KBM-7 (cell line): ENCODE measurements around the gene MRPS22.

ENCODE experiments used
- DNase-seq: peaks from one replicate; pipeline ENCODE4 v3.0.0-alpha.2; 2015
- in situ Hi-C: fragments of 300-500 bp; cut with MboI; formaldehyde crosslinking; loops from 2 replicates; pipeline ENCODE4 v1.14.3; 2020; ENCODE audit warnings: low sequenced_read_pairs, low pct_unique_long_range_greater_than_20kb, mixed read lengths

MRPS22 gene

DNA sequence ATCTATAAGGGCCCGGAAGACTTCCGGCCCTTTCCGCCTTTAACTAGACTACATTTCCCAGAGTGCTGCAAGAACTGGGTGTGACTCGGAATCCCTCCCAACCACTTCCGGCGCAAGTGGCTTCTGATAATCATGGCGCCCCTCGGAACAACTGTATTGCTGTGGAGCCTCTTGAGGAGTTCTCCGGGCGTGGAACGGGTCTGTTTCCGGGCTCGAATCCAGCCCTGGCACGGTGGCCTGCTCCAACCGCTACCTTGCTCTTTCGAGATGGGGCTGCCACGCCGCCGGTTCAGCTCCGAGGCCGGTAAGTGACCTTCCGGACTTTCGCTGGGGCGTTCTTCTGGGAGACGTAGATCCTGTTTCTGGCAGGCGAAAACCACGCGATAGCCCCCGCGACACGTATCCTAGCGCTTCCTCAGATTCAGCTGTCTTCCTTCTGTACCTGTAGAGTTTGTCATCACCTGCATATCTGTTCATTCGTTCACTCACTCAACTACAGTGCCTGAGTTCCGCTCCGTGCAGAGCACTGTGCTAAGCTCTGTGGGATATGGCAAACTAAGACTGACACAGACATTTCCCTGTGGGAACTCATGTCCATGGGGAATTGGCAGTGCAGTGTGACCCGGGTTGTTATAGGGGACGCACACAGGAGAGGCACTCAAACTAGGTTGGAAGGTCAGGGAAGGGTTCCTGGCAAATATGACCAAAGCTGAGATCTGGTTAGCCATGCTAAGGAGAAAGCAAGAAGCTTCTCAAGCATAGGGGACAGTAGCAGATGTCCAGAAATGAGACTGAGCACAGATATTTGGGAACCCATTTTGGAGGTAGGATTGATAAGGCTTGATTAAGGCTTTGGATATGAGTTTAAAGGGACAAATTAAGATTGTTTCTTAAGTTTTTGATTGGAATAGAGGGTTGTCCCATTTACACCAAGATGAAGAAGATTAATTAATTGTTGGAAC is at the start of gene MRPS22:
Gene MRPS22, plus strand, starts transcription at position 126 of the 962 bp plus-strand sequence. Its CDS starts 7 bp downstream, at position 133.
- in situ Hi-C loops, result no loop called here
- DNase-seq, result peak; percentile 90

DNA sequence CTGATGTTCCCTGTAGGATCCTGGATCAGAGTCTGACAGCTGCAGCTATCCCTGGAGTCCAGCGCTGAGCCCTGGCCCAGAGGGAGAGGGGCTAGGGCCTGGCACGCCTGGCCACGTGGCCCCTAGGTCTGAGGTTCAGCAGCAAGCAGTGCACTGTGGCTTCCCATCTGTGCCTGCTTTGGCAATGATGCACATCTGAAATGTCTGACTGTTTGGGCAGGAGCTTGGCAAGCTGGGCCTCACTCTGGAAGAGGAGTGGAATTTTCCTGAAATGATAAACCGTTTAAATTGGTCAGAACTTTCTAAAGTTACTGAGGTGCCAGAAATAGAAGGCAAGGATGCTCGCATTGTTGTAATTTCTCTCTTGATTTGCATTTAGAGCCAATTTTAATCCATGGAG is 48.8 kb upstream of the MRPS22 start:
- in situ Hi-C loops, result no loop called here

DNA sequence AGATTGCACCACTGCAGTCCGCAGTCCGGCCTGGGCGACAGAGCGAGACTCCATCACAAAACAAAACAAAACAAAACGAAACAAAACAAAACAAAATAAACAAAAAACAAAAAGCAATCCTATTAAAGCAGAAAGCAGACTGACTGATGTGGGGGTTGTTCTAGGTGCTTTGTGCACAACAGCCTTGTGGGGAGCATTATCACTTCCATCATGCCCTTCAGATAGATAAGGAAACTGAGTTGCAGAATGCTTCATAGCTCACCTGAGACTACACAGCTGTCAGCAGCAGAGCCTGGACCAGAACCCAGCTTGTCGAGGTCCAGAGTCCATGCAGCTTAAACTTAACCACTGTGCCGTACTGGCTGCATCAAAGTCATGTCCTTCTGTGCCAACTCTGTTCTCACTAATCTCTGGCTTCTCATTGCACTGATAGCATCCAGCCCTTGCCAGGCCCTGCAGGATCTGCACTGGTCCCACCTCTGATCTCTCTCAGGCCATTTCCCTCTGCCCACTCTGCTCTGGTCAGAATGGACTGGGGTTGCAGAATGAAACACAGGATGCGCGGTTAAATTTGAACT is 47.6 kb upstream of the MRPS22 start:
- in situ Hi-C loops, result no loop called here
- DNase-seq, result no peak

More for the DNA sequence above, 48.8 kb upstream of the MRPS22 start:
- DNase-seq, result no peak

DNA sequence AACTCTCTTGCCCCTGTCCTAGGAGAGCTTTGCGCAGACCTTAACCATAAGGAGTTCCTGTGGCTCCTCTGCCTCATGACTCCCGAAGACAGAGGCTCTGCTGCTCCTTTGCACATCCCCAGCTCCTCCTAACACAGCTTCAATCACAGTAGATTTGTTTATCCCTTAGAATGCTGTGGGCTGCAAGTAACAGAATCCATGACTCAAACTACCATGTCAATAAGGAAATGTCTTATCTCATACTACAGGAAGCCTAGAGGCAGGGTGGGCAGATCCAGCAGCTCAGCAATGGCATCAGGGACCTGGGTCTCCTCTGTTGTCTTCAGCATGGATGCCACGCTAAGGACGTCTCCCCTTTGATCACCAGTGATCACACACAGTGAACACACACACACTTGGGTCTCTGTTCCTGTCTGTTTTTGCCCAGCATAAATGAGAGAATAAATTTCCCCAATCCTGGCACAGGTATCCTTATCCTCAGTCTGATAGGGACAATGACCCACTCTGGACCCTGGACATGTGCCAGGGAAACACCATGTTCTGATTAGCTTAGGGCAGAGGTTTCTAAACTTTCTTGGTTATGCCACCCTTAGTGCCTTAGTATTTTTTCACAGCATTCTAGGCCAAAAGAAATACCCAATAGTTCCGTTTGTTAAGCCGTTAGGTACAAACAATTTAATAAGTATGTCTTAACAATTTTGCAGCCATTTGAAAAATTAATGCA is 46.1 kb upstream of the MRPS22 start:
- no peak for DNase-seq
- in situ Hi-C loops, result no loop called here

DNA sequence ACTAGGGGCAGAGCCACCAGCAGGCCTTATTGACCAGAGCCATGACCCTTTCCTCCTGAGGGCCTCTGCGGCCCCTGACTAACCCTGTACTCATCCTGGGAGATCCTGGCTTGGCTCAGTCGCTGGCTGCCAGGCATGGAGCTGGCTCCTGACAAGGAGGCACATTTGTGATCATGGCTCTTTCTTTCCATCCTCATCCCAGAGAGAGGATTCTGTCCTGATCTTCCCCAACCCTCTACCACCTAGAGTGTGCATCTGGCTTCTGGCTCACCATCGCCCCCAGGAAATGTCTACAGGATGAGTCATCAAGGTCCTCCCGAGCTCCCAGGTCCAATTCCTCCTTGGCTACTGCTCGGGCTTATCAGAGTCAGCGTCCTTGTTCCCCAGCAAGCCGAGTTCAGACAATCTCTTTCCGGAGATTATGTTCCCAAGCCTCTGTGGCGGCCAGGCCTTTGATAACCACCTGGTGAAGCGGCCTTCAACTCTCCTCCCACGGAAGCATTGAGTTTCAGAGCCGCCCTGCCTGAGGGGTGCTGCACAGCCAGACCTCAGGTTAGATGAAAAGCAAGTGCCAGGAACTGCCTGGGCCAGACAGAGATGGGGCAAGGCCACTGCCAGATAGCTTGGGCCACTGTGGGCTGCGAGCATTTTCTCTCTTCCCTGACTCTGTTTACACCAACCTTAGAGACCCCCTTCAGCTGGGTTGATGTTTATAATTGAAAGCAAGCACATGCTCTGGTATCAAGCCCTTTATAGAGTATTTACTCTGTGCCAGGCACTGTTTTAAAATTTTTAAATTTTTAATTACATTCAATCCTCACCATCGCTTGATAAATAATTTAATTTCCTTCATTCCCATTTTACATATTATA is 44.3 kb upstream of the MRPS22 start:
- in situ Hi-C loops, result no loop called here
- no peak for DNase-seq

DNA sequence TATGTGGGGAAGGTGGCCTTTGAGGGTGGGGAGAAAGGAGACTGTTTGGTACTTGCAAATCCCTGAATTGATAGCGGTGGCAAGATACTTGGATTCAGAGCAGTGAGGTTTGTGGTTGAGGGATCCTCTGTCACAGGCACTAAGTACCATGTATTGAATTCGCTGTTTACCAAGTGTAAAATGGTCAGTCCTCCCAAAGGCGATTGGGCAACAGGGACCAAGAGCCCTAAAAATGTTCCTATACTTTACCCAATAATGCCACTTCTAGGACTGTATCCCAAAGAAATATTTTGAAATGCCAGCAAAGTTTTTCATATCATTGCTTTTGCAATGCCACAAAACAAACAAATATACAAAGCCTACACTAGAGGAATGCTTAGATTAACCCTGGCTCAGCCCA is 43.4 kb upstream of the MRPS22 start:
- no peak for DNase-seq
- in situ Hi-C loops, result no loop called here

DNA sequence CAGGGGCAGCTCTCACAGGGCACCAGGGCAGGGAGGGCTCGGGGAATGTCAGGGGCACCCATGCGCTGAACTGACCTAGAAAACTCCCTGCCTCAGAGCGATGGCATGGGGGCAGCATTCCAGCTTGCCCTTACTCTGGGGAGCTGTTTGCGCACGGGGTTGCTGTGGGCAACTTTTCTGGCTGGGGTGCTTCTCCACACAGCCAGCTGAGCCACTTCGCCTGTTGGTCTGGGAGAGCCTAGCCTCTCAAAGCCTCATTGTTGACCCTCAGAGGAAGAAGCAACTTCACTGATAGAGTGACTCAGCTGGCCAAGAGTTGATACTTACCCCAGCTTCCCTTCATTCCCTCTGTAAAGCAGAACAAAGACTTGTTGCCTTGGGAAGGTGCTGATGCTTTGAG is 42.6 kb upstream of the MRPS22 start:
- in situ Hi-C loops, result no loop called here
- no peak for DNase-seq

DNA sequence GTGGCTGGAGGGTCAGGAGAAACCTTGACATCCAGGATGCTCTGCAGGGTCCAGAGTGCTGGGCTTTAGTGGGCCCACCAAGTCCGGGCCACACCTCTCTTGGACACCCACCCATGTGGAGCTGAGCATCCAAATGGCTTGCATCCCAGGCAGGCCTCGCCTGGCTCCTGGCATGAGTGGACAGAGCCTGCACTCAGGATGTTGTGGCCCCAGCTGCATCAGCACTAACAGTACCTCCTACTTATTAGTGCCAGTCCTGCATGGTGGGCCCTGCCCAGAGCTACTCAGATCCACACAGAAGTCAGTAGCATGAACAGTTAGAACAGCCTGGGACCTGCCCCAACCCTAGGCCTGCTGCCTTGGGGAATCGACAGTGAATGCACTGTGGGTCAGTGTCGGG is 42.2 kb upstream of the MRPS22 start:
- no peak for DNase-seq
- in situ Hi-C loops, result no loop called here

DNA sequence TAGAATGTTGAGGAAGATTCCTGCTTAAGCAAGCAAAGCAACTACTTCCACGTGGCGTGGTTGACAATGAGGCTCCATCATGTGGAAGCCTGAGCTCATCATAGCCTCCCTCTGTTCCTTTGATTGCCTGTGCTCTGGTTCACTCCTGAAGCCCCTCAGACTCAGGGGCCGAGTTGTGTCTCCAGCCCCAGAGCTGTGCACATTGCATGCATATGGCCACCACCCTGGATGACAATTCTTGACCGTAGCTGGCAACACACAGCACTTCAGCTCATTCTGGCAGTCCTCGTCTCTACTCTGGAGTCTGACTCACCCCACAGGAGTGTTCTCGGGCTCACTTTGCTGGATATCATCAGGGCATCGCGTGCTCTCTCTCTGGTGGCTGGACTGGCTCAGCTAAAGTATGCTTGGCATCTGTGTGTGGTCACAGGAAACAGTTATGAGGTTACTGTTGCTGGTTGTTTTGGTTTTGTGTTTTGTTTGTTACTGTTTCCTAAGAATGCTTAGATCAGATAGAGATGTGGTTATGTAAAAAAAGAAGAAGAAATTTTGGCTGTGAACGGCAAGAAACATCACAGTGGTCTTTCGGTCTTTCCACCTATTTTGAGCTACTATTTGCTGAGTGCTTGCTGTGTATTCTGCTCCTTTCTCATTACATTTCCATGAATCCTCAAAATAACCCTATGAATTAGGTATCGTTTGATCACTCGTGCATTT is 41.6 kb upstream of the MRPS22 start:
- DNase-seq, result no peak
- in situ Hi-C loops, result no loop called here

DNA sequence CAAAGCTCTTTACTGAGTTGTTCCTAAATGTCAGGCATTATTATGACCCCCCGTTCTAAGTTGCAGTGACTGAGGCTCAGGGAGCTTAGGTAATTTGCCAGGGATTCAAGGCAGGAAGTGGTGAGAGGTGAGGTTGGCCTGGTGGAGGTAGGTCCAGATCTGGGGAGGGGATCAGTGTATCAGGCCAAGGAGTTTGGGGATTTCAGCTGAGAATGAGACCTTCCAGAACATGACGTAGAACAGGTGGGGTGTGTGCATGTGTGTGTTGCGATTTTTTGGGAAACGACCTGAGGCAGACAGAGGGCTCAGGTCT is 41.1 kb upstream of the MRPS22 start:
- no peak for DNase-seq
- in situ Hi-C loops, result no loop called here

DNA sequence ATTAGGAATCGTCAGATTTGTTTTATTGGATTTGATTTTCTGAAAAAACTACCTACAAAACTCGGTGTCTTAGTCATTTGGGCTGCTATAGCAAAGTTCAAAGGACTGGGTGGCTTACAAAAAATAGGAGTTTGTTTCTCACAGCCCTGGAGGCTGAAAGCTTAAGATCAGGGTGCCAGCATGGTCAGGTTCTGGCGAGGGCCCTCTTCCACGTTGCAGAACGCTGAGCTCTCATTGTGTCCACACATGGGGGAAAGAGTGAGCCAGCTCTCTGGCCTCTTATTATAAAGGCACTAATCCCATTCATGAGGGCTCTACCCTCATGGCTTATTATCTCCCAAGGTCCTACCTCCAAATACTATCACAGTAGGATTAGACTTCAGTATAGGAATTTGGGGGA is 40.6 kb upstream of the MRPS22 start:
- DNase-seq, result no peak
- in situ Hi-C loops, result no loop called here

DNA sequence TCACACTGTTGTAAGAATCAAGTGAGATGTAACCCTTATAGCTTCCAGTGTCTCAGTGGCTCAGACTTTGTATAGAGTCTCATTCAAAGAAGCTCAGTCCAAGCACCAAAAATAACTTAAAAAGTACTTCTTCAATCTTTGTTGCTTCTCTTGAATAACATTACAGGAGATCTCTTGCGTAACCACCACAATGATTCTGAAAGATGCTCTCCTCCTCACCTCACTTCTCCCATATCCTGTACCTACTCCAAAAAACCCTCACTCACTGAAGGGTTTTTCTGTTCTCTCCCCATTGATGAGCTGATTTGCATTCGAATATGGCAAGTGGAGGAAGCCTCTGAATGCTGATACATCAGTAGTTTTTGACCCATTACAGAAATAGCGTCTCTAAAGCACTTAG is 39.4 kb upstream of the MRPS22 start:
- in situ Hi-C loops, result no loop called here
- no peak for DNase-seq

DNA sequence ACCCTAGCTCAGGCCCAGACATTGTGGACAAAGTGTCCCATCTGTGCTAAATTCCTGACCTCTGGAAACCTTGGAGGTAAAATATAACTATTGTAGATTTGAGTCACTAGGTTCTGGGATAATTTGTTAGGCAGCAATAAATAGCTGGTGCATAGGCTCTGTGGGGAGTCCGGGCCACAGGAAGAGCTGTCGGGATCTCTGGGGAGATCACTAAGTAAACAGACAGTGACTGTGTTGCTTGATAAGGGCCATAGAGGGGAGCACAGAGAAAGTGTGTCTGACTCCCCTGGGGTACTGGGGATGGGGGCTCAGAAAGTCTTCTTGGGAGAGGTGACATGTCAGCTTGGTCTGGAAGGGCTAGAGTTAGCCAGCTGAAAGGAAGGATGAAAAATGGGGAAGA is 37.7 kb upstream of the MRPS22 start:
- in situ Hi-C loops, result no loop called here
- DNase-seq, result no peak

DNA sequence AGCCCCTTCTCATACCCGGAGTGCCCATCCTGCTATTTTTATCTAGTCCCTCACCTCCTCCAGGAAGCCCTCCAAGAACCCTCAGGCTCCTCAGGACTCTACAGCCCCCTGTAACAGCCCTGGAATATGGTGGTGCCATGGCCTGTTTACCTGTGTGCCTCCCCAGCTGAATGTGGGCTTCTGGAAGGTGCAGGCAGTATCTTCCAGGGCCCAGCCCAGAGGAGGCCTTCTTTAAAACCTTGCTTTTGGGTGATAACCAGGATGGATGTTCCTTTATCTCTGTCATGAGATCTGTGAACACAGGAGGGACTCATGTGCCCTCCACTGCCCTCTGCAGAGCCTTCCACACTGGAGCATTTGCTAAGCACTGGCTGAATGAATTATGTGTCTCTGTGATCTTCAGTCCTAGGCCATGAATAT is 36.7 kb upstream of the MRPS22 start:
- DNase-seq, result no peak
- in situ Hi-C loops, result no loop called here

DNA sequence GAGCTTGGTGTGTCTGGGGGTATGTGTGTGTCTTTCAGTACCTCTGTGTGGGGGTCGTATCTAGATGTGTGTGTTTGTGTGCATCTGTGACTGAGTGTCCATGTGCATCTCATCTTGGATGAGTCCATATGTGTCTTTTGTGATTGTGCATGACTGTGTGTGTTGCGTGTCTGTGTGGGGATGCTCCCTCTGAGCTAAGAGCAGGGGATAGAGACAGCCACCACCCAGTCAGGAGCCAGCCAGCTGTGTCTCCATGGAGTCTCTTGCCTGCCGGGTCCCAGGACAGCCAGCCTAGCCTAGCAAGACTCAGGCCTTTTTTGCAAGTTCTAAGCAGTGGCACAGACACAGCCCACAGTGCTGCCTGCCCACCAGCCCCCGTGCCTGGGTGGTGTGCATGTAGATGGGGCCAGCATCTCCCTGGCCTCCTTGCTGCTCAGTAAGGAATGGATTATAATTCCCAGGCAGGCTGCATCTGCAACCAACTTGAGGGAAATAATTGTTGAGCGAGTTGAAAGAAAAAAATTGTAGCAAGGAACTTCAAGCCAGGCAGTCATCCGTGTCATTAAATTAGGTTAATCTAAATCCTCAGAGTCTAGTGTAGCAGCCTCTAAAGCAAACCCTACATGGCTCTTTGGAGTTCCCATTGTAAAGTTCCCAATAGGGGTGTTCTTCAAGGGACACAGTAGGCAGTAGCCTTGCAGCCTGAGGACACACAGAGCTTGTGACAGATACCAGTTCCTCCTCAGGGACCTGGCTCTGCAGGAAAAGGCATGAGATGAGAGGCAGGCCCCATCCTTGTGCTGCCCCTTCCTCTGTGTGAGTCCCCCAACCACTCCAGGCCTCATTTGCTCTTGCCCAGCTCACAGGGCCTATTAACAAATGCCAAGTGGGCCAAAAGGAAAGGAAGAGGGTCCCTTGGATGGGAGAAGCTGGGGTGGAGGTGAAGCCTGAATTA is 35.9 kb upstream of the MRPS22 start:
- no peak for DNase-seq
- in situ Hi-C loops, result no loop called here

DNA sequence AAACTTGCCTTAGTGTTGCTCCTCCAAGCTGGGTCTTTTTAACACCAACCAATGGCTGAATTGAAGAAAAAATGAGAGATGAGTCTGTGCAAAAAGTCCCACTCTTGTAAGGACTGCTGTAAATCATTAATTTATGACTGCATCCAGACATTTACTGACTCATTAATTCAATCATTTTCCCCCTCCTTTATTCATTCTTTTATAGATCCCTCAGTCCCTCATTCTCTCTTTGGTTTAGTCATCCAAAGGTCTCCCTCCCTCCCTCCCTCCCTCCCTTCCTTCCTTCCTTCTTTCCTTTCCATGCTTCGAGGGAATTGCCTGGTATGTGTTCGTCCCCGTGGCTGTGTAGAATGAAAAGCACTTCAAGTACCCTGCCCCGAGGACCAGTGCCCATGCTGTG is 35.3 kb upstream of the MRPS22 start:
- no peak for DNase-seq
- in situ Hi-C loops, result no loop called here

DNA sequence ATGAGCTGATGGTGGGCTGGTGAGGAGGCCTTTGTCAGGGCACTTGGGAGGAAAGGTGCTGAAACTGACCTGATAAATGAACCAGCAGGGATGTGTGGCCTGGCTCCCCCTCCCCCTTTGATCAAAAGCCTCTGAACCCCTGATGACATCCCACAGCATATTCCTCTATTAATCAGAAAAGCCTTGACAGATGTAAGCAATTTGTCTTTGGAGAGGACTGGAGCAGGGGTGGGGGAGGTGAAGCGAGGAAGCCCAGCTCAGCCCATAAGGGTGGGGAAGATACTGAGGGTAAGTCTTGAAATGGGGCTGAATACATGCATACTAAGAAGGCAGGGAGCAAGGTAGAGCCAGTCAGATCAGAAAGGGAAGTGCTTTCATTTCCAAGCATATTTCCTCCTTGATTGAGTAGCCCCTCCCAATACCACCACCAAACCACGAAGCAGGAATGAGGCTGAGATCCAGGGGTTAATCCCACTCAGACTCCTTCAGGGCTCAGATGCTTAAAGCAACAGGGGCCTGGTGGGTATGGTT is 34.7 kb upstream of the MRPS22 start:
- in situ Hi-C loops, result no loop called here
- no peak for DNase-seq
